HepG2 (cell line): ENCODE measurements around the gene PYGB. TPM values are rescaled to one million over a fixed set of nuclear protein-coding genes. Genes with fewer than 3 reads are reported as not detected.

ENCODE experiments used
- CHD4 ChIP-seq: fragments of 200-600 bp; sonication (generic); IDR thresholded peaks from 2 replicates; pipeline ENCODE4 v1.7.0; 2017; ENCODE audit warnings: mild to moderate bottlenecking, low read length, borderline replicate concordance
- EEA1 ChIP-seq: sonication (generic); formaldehyde crosslinking; IDR thresholded peaks from 2 replicates; pipeline ENCODE4 v1.5.1; 2020; ENCODE audit warnings: mild to moderate bottlenecking, missing genetic modification reagents, borderline replicate concordance
- HINFP ChIP-seq: sonication (generic); formaldehyde crosslinking; IDR thresholded peaks from 2 replicates; pipeline ENCODE4 v1.4.0; 2020; ENCODE audit warnings: low read depth, mild to moderate bottlenecking, missing genetic modification reagents
- NFKBIZ ChIP-seq: IDR thresholded peaks from 2 replicates; pipeline ENCODE4 v1.6.1; 2018; ENCODE audit warnings: missing genetic modification reagents, missing compliant biosample characterization
- XRCC5 ChIP-seq: fragments of 200-400 bp; formaldehyde crosslinking; optimal IDR thresholded peaks from 2 replicates; pipeline ENCODE3; 2017; ENCODE audit warnings: mild to moderate bottlenecking, low read length
- ZNF205 ChIP-seq: IDR thresholded peaks from 2 replicates; pipeline ENCODE4 v1.6.1; 2018; ENCODE audit warnings: missing biosample characterization, missing genetic modification reagents
- ZNF383 ChIP-seq: sonication (generic); formaldehyde crosslinking; IDR thresholded peaks from 2 replicates; pipeline ENCODE4 v1.4.0; 2020; ENCODE audit warnings: missing genetic modification reagents, mild to moderate bottlenecking, borderline replicate concordance
- ZNF432 ChIP-seq: sonication (generic); formaldehyde crosslinking; IDR thresholded peaks from 2 replicates; pipeline ENCODE4 v1.5.0; 2020; ENCODE audit warnings: missing genetic modification reagents, mild to moderate bottlenecking, borderline replicate concordance
- ZNF44 ChIP-seq: sonication (generic); formaldehyde crosslinking; IDR thresholded peaks from 2 replicates; pipeline ENCODE4 v1.5.1; 2020; ENCODE audit warnings: mild to moderate bottlenecking, missing genetic modification reagents
- ZNF468 ChIP-seq: sonication (generic); formaldehyde crosslinking; IDR thresholded peaks from 2 replicates; pipeline ENCODE4 v1.8.0; 2022; ENCODE audit warnings: mild to moderate bottlenecking, moderate library complexity, missing genetic modification reagents
- ZNF501 ChIP-seq: sonication (generic); formaldehyde crosslinking; IDR thresholded peaks from 2 replicates; pipeline ENCODE4 v1.5.1; 2020; ENCODE audit warnings: mild to moderate bottlenecking, moderate library complexity, missing genetic modification reagents
- ZNF574 ChIP-seq: sonication (generic); formaldehyde crosslinking; IDR thresholded peaks from 2 replicates; pipeline ENCODE4 v1.4.0; 2020; ENCODE audit warnings: missing genetic modification reagents
- ZNF609 ChIP-seq: sonication (generic); formaldehyde crosslinking; IDR thresholded peaks from 2 replicates; pipeline ENCODE4 v1.4.0; 2020; ENCODE audit warnings: mild to moderate bottlenecking, missing genetic modification reagents, borderline replicate concordance
- ZSCAN22 ChIP-seq: sonication (generic); formaldehyde crosslinking; IDR thresholded peaks from 2 replicates; pipeline ENCODE4 v1.4.0; 2020; ENCODE audit warnings: mild to moderate bottlenecking, missing genetic modification reagents
- ZSCAN30 ChIP-seq: sonication (generic); formaldehyde crosslinking; IDR thresholded peaks from 2 replicates; pipeline ENCODE4 v1.5.0; 2020; ENCODE audit warnings: mild to moderate bottlenecking, missing genetic modification reagents
- polyA plus RNA-seq, 8 experiments: library from polyadenylated mRNA; depleted of rRNA in 3 of 8; stranded (reverse) in 7 of 8; unstranded in 1 of 8; fragments of >200 nt; fragmentation: Illumina TruSeq in 4 of 8; extraction: Trizol in 4 of 8; gene quantifications; 2 replicates each; pipeline versions ENCODE4 v1.2.1 to v1.2.3, GENCODE V29; 2011 to 2016; ENCODE audit warnings: low read depth in 4 of 8, missing spikeins in 1 of 8, mixed read lengths in 1 of 8; ENCODE audit not compliant: insufficient read depth in 1 of 8
- total RNA-seq, 5 experiments: library from RNA; depleted of rRNA; stranded (reverse); fragments of >200 nt; fragmentation: Illumina TruSeq; extraction: Trizol; gene quantifications; 2 replicates each; pipeline ENCODE4 v1.2.3, GENCODE V29; 2016; ENCODE audit warnings: low read depth in 1 of 5
- TF ChIP-seq, protein P1 (sequence below), 2 experiments: fragments of 450-650 bp in 1 of 2; sonication (generic) in 1 of 2; formaldehyde crosslinking; IDR thresholded peaks; 2 replicates each; pipeline versions ENCODE4 v1.5.0 to v1.8.0; 2020 to 2022; ENCODE audit warnings: mild to moderate bottlenecking in 1 of 2, missing genetic modification reagents in 1 of 2
- TF ChIP-seq, protein P2 (sequence below): sonication (generic); formaldehyde crosslinking; IDR thresholded peaks from 2 replicates; pipeline ENCODE4 v1.4.0; 2020; ENCODE audit warnings: missing genetic modification reagents

The PYGB gene
- total and polyA plus RNA-seq, 2 of the 13 experiments (the other 11 are each of a cell fraction or from before 2014, with no cell fraction given), result 24.2 to 86.3 TPM

DNA sequence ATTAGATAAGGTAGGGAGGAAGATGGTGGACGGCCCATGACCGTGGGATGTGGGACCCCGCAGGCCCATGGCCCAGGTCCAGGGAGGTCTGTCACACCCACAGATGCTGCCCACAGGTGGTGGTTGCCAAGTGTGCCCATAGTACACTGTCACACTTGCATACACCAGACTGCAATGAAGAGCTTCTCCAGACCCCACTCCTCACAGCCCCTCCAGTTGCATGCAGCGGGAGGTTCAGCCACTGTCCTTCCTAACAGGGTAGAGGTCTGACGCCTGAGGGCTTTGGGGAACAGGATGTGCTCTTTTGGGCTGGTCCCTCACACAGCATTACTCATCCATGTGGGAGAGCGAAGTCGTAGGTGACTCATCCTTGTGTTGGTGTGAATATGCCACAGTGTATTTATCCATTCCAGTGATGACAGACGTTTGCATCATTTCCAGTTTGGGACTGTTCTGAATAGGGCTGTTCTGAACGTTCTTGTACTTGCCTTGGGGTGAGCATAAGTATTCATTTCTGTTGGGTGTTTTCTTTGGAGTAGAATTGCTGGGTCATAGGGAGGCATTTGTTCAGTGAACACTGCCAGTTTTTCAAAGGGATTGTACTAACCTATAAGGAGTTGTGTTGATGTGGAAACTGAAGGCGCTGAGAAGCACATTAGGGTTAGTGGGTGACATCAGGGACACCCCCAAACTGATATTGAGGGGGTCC, 10.1 kb upstream of the PYGB start (continued):
- TF ChIP-seq HINFP (CRISPR knock-in tag), result no peak
- no peak for TF ChIP-seq ZNF609 (CRISPR knock-in tag)
- no peak for TF ChIP-seq ZSCAN30 (CRISPR knock-in tag)
- no peak for TF ChIP-seq ZNF44 (CRISPR knock-in tag)
- no peak for TF ChIP-seq ZSCAN22 (CRISPR knock-in tag)
- TF ChIP-seq ZNF501, result no peak
- TF ChIP-seq EEA1, result no peak
- TF ChIP-seq, protein P1, sequence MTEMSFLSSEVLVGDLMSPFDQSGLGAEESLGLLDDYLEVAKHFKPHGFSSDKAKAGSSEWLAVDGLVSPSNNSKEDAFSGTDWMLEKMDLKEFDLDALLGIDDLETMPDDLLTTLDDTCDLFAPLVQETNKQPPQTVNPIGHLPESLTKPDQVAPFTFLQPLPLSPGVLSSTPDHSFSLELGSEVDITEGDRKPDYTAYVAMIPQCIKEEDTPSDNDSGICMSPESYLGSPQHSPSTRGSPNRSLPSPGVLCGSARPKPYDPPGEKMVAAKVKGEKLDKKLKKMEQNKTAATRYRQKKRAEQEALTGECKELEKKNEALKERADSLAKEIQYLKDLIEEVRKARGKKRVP (CRISPR knock-in tag; IDR thresholded peaks at IDR 0.05), result peak in 1 of 2 experiments; percentile 100; a peak in 2 of 4 replicates
- TF ChIP-seq ZNF468, result no peak
- TF ChIP-seq XRCC5, result peak; percentile 69
- no peak for TF ChIP-seq ZNF432
- TF ChIP-seq ZNF574, result 0 out of 2 replicates have a peak, but pooled peaks have one; percentile 17
- TF ChIP-seq CHD4, result no peak
- TF ChIP-seq, protein P2, sequence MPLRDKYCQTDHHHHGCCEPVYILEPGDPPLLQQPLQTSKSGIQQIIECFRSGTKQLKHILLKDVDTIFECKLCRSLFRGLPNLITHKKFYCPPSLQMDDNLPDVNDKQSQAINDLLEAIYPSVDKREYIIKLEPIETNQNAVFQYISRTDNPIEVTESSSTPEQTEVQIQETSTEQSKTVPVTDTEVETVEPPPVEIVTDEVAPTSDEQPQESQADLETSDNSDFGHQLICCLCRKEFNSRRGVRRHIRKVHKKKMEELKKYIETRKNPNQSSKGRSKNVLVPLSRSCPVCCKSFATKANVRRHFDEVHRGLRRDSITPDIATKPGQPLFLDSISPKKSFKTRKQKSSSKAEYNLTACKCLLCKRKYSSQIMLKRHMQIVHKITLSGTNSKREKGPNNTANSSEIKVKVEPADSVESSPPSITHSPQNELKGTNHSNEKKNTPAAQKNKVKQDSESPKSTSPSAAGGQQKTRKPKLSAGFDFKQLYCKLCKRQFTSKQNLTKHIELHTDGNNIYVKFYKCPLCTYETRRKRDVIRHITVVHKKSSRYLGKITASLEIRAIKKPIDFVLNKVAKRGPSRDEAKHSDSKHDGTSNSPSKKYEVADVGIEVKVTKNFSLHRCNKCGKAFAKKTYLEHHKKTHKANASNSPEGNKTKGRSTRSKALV (CRISPR knock-in tag), result no peak
- no peak for TF ChIP-seq ZNF205
- no peak for TF ChIP-seq ZNF383 (CRISPR knock-in tag)
- peak; percentile 84 for TF ChIP-seq NFKBIZ (CRISPR knock-in tag)
